ENCODE measurements around the gene TAOK2. TPM values are rescaled to one million over a fixed set of nuclear protein-coding genes. Genes with fewer than 3 reads are reported as not detected.

The TAOK2 gene
- total RNA-seq, 1 donor from 2014 or later: 24.5 TPM

DNA sequence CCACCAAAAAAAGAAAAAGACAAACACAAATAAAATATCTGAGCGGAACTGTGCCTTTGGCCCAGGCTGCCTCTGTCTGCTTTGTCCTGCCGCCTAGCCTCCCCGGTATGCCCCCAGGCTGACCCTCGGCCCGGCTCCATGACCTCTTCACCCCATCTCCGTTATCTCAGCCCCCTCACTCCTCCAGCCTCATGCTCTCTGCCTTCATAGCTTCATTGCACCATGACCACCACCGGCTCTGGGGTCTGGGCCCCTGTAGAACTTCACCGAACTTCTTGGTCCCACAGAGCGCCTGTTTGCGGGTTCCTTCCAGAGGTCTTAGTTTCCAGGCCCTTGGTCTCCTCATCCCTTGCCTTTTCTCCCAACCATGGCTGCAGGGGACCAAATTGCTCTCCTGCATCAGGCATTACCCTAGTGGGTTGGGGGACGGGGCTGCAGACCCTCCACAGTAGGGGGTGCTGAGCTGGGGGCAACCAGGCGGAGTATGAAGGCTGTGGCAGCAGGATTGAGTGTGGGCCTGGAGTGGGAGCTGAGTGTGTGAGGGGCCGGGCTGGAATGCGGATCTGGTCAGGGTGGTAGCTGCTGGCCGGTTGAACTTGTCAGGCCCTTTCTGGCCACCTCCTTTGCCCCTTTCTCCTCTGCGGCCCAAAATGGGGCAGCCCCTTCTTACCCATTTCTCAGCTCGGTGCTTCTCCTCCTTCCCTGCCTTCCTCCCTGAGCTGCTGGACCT is 14.8 kb downstream of the TAOK2 start:
- DNase-seq: no peak

DNA sequence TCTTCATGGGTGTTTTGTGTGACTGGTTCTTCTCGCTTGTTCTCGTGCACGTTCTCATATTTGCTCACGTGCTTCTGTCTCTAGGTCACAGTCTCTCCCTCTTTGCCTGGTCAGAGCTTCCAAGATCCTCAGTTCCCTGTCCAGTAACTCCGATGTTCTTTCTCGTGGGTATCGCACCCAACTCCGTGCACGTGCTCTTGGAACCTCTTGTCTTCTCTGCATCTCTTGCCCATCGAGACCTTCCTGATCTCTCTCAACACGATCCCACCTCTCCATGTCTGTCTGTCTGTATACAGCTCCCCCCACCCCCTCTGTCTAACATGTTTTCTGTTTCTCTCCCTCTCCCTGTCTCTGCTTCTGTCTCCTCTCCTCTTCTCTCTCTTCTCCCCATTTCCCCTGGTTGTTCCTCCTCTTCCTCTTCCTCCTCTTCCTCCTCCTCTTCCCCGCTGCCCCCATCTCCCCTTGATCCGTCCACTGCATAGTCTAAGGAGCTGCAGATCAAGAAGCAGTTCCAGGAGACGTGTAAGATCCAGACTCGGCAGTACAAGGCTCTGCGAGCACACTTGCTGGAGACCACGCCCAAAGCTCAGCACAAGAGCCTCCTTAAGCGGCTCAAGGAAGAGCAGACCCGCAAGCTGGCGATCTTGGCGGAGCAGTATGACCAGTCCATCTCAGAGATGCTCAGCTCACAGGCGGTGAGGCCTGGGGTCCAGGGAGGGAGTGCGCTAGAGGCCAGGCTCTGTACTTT is 15.6 kb downstream of the TAOK2 start:
- DNase-seq: no peak

DNA sequence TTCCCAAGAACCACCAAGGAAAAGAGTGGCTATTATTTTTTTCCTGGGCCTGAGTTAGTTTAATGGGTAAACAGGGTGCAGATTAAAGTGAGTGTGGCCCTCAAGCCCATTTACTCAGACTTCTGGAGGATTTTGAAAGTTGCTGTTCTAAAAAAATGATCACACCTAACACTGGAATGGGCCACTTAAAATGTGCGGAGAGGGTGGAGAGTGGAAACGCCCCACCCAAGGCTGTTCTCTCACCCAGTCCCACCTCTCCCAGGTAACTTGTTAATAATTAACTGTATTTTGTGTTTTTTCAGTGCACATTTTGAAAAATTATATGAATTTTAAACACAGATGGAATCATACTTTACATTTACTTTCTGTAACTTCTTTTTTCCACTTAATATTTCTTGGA is 16.4 kb downstream of the TAOK2 start:
- DNase-seq: no peak

DNA sequence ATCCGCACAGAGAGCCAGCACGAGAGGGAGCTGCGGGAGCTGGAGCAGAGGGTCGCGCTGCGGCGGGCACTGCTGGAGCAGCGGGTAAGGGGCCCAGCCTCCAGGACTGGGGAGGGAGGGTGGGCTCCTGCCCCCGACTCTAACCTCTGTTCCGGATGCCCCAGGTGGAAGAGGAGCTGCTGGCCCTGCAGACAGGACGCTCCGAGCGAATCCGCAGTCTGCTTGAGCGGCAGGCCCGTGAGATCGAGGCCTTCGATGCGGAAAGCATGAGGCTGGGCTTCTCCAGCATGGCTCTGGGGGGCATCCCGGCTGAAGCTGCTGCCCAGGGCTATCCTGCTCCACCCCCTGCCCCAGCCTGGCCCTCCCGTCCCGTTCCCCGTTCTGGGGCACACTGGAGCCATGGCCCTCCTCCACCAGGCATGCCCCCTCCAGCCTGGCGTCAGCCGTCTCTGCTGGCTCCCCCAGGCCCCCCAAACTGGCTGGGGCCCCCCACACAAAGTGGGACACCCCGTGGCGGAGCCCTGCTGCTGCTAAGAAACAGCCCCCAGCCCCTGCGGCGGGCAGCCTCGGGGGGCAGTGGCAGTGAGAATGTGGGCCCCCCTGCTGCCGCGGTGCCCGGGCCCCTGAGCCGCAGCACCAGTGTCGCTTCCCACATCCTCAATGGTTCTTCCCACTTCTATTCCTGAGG is 17.4 kb downstream of the TAOK2 start:
- DNase-seq: no peak

DNA sequence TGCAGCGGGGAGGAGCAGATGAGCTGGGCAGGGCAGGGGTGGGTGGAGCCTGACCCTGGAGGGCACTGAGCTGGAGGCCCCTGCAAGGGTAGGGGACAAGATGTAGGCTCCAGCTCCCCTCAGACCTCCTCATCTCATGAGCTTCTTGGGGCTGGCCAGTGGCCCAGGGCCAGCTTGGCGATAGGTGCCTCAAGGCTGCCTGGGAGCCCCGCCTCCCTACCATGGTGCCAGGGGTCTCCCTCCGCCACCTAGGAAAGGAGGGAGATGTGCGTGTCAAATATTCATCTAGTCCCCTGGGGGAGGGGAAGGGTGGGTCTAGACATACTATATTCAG is 17.9 kb downstream of the TAOK2 start:
- no peak for DNase-seq

DNA sequence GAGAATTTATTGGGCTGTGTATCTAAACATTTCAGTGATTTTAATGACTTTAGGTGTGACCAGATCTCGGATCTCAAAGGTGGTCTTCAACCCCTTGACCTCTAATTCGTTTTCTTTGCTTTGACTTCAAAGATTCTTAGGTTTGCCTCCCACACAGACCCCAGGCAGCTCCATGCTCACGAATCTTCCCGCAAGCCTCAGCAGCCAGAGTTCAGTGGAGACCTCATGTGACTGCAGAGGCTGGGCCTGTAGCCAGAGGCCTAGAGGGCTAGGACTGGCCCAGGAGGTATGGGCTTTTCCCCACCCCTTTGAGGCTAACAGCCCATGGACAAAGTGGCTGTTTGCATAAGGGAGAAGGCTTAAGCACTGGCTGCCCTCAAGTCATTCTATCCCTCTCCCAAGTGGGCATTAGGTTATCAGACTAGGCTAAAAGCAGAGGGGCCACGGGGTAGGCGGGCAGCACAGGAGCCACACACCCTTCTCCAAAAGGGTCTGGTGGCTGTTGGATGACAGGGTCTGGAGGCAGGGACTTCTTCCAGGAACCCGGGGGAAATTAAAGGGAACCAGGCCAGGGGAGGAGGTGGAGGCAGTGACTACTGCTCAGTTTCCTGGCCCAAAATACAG is 18.8 kb downstream of the TAOK2 start:
- DNase-seq: no peak

DNA sequence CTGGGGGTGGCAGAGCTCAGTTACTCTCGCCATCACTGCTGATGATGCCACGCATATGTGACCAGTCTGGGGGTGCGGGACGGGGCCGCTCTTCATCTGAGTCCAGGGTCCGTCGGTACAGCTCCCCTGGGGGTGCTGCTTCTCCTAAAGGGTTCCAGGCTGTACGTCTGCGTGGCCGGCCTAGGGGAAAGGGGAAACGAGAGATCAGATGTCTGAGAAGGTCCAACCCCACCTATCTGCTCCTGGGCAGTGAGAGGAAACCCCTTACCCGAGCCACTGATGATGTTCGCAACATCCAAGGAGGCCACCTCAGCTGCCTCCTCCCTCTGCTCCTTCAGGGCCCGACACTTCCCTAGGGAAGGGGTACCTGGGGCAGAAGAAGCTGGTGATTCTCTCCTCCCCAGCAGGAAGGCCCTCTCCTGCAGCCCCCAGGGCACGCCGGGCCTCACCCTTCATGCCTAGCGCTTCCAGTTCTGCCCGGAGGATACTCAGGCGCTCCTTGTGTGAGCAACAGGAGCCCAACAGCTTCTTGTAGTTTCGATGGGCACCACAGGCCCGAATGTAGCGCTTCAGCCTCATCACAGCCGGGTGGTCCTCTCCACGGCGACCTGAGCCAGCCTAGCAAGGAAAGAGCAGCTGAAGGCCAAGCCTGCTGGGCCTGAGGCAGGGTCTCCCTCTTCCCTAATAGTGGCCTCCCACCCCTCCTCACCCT is 19.7 kb downstream of the TAOK2 start:
- DNase-seq: no peak

DNA sequence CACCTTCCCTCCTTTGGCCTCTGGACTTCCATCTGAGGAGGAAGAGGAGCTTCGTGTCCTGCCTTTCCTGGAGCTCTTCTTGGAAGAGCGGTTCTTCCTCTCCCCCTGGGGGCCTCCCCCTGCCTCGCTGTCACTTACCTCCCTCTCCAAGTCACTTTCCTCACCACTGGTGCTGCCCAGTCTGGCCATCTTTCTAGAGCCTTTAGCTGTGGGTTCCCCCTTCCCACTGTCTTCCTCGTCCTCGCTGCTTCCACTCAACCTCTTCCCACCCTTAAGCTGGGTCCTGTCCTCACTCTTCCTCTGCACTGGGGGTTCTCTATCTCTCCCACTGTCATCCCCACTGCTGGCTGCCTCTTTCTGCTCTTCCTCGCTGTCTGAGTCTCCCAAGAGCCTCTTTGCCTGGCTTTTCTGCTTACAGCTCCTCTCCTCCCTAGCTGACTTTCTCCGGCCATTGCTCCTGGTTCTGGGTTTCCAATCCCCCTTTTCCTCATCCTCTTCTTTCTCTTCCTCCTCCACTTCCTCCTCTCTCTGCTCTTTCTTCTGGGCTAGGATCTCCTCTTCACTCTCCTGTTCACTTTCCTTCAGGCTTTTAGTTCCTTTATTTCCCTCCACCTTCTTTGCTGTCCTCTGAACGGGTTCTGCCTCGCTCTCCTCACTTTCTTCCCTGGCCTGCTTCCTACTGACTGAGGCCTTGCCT is 20.4 kb downstream of the TAOK2 start:
- no peak for DNase-seq

DNA sequence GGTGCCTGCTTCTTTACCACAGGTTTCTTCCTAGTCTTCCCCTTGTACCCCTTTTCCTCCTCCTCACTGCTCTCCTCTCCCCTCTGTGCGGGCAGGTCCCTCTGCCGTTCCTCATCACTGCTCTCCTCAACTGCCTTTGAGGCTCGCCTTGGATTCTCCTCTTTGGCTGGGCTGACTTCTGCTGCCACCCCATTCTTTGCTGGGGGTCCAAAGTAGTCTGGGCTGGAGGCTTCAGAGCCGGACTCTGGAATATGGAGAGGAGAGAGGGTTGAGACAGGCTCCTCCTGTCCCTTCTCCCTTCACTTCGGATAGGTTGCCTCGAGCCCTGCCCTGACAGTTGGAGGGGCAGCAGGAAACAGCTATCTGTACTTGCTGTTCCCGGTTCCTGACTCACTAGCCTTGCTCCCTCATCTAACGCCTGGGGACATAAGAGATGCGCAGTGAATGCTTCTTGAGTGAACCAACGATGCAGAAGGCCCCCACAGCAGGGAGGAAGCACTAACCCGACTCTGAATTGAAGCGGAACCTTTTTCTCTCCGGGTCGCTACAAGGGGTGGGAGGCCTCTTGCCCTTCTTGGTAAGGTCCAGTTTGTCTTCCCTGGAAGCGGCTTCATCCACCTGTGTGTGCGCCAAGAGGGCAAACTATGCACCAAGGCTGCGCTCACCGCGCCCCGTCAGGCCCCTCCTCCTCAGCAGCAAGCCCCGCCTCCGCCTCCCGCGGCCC is 21.1 kb downstream of the TAOK2 start:
- no peak for DNase-seq

DNA sequence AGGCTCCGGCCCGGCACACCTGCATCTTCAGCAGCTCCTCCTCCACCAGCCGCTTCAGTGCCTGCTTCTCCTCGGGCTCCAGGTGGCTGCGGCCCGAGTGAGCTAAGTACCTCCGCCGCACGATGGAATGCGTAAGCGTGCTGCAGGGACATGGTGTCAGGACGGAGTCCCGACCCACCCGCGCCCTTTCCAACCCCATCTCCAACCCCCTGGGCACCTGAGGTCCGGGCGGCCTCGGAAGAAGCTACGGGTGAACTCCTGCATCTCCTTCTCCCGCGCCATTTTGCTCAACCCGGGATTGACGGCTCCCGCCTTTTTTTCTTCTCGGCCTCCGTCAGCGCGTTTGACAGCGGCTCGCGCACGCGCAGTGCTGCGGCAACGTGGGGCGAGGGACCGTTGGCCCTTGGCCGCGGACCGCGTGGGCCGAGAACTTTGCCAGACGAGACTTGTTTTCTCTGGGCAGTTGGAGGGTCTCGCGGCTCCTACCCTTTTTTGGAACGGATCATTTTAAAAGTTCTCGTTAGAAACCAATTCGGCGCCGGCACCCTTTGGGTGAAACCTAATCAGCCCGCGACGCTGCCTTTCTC is 21.7 kb downstream of the TAOK2 start, which contains the start of gene HIRIP3:
TSS of gene HIRIP3 (minus strand) at position 294 of the 587 bp plus-strand sequence. CDS start at position 282, 12 bp downstream.
- no peak for DNase-seq

DNA sequence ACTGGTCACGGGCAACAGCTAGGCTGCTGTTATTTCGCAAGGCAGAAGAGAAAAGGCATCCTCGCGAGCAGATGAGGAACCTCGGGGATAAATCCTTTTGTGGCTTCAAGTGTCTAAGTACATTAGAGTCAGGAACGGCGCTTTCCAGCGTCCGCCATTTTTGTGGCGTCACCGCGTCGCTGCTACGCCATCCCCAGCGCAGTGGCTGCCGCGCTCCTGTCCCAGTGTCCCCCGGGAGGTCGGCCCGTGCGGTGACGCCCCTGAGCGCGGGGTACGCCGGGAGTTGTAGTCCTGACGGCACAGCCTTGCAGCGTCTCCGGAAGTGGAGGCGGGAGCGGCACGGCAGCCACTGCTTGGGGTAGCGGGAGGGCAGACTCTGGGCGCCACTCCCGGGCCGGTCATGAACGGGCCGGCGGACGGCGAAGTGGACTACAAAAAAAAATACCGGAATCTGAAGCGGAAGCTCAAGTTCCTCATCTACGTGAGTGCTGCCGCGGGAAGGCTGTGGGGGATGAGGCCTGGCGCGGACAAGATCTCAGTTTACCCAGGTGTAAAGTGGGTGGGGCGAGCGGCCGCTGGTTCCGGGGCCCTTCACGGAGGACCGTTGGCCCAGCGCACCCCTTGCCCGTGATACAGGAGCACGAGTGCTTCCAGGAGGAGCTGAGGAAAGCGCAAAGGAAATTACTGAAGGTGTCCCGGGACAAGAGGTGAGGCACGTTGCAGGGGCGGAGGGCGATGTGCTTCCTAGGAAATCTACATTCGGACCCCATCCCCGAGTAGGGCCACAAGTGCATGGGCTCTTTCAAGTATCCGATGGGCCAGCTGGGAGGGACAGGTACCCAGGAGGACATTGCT is 22.5 kb downstream of the TAOK2 start, which contains the start of gene INO80E:
TSS of gene INO80E (plus strand) at position 331 of the 855 bp plus-strand sequence. CDS start at position 401, 70 bp downstream.
- DNase-seq: peak; percentile 98

DNA sequence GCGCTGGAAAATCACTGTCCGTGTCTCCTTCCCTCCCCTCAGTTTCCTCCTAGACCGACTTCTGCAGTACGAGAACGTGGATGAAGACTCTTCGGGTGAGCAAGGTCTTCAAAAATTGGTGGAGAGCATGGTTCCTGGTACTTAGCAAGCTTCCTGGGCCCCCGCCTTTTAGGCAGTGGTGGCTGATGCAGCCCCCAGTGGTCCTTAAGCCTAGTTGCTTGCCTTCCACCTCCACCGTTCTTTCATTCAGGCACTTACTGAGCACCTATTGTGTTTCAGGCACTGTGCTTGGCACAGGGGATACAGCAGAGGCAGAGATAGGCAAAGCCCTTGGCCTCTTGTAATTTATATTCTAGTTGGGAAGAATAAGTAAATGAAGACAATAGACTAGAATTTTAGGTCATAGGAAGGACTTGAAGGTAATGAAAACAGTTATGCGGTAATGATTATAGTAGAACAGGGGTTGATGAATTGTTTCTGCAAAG is 23.1 kb downstream of the TAOK2 start:
- DNase-seq: no peak

DNA sequence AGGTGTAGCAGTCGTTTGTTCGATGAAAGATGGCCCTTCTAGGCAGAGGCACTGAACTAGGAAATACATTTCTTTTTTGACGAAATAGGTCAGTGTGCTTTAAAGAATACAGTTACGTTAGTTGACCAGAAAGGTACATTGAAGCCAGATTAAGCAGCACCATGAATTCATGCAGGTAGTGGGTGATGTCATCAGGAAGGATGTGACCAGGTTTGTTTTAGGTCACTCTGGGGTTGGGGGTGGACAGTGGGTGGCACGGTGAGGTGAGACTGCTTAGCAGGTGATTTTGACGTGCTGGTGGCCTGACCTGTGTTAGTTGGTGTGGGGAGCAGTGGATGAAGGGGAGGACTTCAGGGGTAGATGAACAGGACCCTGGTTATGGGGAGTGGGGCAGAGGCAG is 25.9 kb downstream of the TAOK2 start:
- DNase-seq: no peak

DNA sequence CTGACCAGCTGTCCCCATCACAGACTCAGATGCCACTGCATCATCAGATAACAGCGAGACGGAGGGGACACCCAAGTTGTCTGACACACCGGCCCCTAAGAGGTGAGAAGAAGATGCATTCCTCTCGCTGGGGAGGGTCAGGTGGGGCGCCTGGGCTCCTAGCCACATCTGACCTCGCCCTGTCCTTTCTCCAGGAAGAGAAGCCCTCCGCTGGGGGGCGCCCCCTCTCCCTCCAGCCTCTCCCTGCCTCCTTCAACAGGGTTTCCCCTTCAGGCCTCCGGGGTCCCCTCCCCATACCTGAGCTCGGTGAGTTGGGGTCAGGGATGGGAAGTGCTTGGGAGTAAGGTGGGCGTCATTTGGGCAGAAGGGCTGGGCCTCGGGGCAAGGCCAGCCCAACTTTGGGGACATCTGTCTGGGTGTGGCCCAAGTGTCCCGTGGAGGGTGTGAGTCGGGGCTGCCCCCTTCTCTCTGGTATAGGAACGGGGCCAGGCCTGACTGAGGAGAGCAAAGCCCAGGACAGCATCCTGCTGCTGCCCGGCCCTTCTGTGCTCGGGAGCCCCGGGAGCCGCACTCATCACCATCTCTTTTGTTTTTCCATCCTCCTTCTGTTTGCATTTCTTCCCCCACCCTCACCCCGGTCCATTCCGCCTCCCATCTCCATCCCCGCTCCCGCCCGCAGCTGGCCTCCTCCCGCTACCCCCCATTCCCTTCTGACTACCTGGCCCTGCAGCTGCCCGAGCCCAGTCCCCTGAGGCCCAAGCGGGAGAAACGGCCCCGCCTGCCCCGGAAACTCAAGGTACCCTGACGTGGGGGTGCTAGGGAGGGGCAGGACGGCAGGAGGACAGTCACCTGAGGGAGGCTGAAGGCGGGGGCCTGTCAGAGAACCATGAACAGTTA is 27.3 kb downstream of the TAOK2 start:
- no peak for DNase-seq

DNA sequence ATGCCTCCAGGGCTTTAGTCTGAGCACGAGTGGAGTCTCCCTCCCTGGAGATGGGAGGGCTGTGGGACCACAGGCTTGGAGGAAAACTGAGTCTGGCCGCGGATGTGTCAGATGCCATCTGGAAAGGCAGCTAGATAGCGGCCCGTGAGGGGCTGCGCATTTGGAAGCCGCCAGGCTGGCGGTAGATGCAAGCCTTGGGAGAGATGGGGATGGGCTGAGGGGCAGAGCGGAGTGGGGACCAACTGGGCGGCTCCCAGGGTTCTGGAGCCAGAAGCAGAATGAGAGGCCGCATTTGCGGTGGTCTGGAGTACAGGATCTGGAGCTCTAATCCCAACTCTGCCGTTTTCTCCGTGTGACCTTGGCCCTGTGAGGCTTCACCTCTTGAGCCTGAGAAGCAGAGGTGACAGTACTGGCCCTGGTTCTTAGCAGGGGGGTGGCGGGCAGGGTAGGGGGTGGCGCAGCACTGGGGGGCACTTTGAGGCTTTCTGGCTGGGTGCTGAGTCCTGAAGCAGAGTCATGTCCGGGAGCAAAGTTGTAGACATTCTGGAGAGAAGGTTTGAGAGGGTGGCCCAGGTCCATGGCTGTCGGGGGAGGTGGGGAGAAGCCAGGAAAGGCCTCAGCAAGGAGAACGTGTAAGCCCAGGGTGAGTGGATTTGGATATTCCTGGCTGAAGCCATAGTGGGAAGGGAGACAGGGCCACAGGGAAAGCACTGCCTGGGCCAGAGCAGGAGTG is 29.1 kb downstream of the TAOK2 start:
- no peak for DNase-seq

DNA sequence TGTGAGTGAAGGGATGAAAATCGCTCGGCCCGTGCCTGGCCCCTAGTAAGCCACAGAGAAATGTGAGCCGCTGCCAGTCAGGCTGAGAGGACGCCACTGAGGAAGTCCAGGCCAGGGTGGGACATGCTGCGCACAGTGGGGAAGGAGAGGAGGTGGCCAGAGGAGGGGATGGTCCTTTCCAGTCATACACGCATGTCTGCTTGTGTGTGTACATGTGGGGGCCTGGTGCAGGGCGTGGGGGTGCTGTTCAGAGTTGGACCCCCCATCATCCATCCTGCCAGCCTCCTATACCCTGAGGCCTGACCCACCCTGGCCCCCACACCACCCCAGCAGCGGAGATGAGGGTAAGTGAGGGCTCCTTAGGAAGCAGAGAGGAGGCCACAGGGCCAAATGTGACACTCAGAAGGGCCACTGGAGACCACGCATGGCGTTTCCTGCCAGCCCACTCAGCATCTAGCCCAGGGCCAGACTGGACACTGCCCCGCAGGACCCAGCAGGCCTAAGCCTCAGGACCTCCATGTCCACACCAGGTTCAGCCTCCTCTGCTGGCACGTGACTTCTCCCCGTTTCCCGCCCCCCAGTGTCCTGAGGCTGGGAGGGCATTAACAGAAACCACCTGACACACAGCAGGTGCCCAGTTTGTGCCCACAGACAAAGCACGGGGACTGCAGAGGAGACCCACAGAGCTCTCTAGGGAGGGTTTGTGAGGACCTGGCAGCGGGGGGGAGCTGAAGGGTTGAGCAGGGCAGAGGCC is 30.2 kb downstream of the TAOK2 start:
- no peak for DNase-seq

DNA sequence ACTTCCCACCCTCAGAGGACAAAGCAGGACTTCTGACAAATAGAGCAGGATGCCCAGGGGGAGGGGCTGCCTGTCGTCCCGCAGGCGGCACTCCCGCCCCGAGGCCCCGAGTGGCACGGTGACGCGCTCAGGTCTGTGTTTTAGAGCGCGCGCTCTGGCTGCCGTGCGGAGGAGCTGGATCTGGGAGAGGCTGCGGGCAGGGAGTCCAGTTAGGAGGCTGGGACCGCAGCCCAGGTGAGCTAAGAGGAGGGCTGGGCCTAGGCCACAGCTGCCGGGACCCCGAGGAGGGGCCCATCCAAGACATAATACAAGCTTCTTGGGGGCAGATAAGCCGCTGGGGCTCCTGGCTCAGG is 30.7 kb downstream of the TAOK2 start:
- no peak for DNase-seq
